PC-3 (cell line): Measurements from ENCODE around the gene AFDN. TPM values are rescaled to one million over a fixed set of nuclear protein-coding genes. Genes with fewer than 3 reads are reported as not detected.

ENCODE experiments used
- ATAC-seq: fragments of 200-7000 bp; cut with Tn5 transposase; 2 replicates; pipeline ENCODE4 v1.9.1; 2020; ENCODE audit warnings: mild to moderate bottlenecking, moderate library complexity
- BruUV-seq: library from RNA; stranded (reverse); fragments of 400-500 nt; replicated peaks from 2 replicates; lab custom pipeline; 2021; lab: Mats Ljungman, UMichigan
- CTCF ChIA-PET: fragments of 300-600 bp; sonication (Branson Sonifier 250); formaldehyde crosslinking; loops from one replicate; lab custom pipeline; 2022; ENCODE audit warnings: antibody characterized with exemption; lab: Charles Lee
- POLR2A ChIA-PET: fragments of 300-600 bp; sonication (Branson Sonifier 250); formaldehyde crosslinking; loops from one replicate; lab custom pipeline; 2022; ENCODE audit warnings: antibody characterized with exemption; ENCODE audit not compliant: unreplicated experiment; lab: Charles Lee
- DNase-seq: peaks from one replicate; pipeline ENCODE4 v3.0.0-alpha.2; 2015
- H2AFZ ChIP-seq: fragments of 300-600 bp; sonication (generic); 2 replicates; pipeline ENCODE4 v1.6.0; 2016; ENCODE audit warnings: antibody characterized with exemption, low read length
- H3F3A ChIP-seq: fragments of 300-600 bp; sonication (generic); one replicate; pipeline ENCODE4 v1.6.0; 2017; ENCODE audit warnings: antibody characterized with exemption, low read length, control low read depth, mild to moderate bottlenecking; ENCODE audit not compliant: unreplicated experiment
- H3K27ac ChIP-seq: fragments of 300-600 bp; sonication (generic); 2 replicates; pipeline ENCODE4 v1.5.1; 2016; ENCODE audit warnings: mild to moderate bottlenecking, low read length
- H3K27me3 ChIP-seq: fragments of 300-600 bp; sonication (generic); 2 replicates; pipeline ENCODE4 v1.6.1; 2016; ENCODE audit warnings: low read length, mixed read lengths
- H3K36me3 ChIP-seq: fragments of 300-600 bp; sonication (generic); 2 replicates; pipeline ENCODE4 v1.6.1; 2016; ENCODE audit warnings: low read depth, mixed run types, low read length, mixed read lengths
- H3K4me1 ChIP-seq: fragments of 300-600 bp; sonication (generic); 2 replicates; pipeline ENCODE4 v1.5.1; 2016; ENCODE audit warnings: low read length; ENCODE audit not compliant: insufficient read depth
- H3K4me2 ChIP-seq: fragments of 300-600 bp; sonication (generic); 2 replicates; pipeline ENCODE4 v1.6.0; 2016; ENCODE audit warnings: low read length
- H3K4me3 ChIP-seq: fragments of 300-600 bp; sonication (generic); 2 replicates; pipeline ENCODE4 v1.5.1; 2016; ENCODE audit warnings: mild to moderate bottlenecking, low read length, mixed read lengths
- H3K79me2 ChIP-seq: fragments of 300-600 bp; sonication (generic); 2 replicates; pipeline ENCODE4 v1.6.1; 2017; ENCODE audit warnings: low read length, mixed read lengths
- H3K9ac ChIP-seq: fragments of 300-600 bp; sonication (generic); 2 replicates; pipeline ENCODE4 v1.6.0; 2016; ENCODE audit warnings: mild to moderate bottlenecking, low read length
- H3K9me2 ChIP-seq: fragments of 300-600 bp; sonication (generic); replicated peaks from 2 replicates; pipeline ENCODE4 v1.6.1; 2016; ENCODE audit warnings: mixed run types, low read length, mixed read lengths
- H3K9me3 ChIP-seq: fragments of 300-600 bp; sonication (generic); 2 replicates; pipeline ENCODE4 v1.6.1; 2016; ENCODE audit warnings: low read length, mixed read lengths
- H4K20me1 ChIP-seq: fragments of 300-600 bp; sonication (generic); 2 replicates; pipeline ENCODE4 v1.6.1; 2016; ENCODE audit warnings: low read length, mixed read lengths
- EZH2 ChIP-seq: fragments of 300-600 bp; sonication (generic); IDR thresholded peaks from one replicate; pipeline ENCODE4 v1.6.1; 2017; ENCODE audit warnings: antibody characterized with exemption, mild to moderate bottlenecking, low read length; ENCODE audit not compliant: unreplicated experiment
- EZH2phosphoT487 ChIP-seq: fragments of 300-600 bp; sonication (generic); IDR thresholded peaks from 2 replicates; pipeline ENCODE4 v1.6.1; 2018; ENCODE audit warnings: mild to moderate bottlenecking, antibody characterized with exemption, low read length, borderline replicate concordance
- intact Hi-C: fragments of 100-400 bp; cut with micrococcal nuclease; formaldehyde crosslinking; loops from 2 replicates; pipeline ENCODE4 v1.9.0; 2023
- total RNA-seq: library from RNA; depleted of rRNA; stranded (reverse); fragments of >200 nt; gene quantifications from 2 replicates; pipeline ENCODE4 v1.2.3, GENCODE V29; 2014
- TF ChIP-seq, protein P1 (sequence below): fragments of 300-600 bp; sonication (generic); conservative IDR thresholded peaks from 2 replicates; pipeline ENCODE4 v1.5.1; 2017; ENCODE audit warnings: antibody characterized with exemption, low read depth, mild to moderate bottlenecking, low read length

Gene AFDN
- total RNA-seq, 1 experiment from 2014 or later = 37.1 TPM

DNA sequence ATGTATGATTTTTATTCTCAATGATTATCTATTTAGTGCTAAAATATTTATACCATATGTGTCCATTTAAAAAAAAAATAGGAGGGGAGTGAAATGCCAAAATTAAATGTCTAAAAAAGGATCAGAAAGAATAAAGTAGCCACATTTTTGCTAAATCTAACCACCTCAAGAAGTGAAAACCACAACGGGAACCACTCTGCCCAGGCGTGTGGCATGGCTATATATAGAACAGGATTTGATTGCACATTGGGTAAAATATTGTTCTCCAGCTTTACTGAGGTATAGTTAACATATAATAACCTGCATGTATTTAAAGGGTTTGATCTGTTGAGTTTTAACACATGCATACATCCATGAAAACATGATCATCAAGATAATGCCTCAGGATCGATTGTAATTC is 19.0 kb upstream of the AFDN start:
- Histone ChIP-seq H4K20me1 (no peaks in the 10 kb centered on the region), H3K4me2 (no peak overlapping the region), H3K4me3 (no peak overlapping the region), H3K79me2 (no peaks in the 10 kb centered on the region), H3K9ac (no peak overlapping the region), H3K9me2 (no peaks in the 10 kb centered on the region), H2AFZ (no peak overlapping the region), H3F3A (no peaks in the 10 kb centered on the region), H3K27ac (no peak overlapping the region), H3K36me3 (no peaks in the 10 kb centered on the region), H3K9me3 (no peaks in the 10 kb centered on the region), H3K27me3 (no peaks in the 10 kb centered on the region), H3K4me1 (no peaks in the 10 kb centered on the region)
- BruUV-seq = no TSS peak
- TF ChIP-seq, protein P1, sequence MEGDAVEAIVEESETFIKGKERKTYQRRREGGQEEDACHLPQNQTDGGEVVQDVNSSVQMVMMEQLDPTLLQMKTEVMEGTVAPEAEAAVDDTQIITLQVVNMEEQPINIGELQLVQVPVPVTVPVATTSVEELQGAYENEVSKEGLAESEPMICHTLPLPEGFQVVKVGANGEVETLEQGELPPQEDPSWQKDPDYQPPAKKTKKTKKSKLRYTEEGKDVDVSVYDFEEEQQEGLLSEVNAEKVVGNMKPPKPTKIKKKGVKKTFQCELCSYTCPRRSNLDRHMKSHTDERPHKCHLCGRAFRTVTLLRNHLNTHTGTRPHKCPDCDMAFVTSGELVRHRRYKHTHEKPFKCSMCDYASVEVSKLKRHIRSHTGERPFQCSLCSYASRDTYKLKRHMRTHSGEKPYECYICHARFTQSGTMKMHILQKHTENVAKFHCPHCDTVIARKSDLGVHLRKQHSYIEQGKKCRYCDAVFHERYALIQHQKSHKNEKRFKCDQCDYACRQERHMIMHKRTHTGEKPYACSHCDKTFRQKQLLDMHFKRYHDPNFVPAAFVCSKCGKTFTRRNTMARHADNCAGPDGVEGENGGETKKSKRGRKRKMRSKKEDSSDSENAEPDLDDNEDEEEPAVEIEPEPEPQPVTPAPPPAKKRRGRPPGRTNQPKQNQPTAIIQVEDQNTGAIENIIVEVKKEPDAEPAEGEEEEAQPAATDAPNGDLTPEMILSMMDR = no peak
- TF ChIP-seq EZH2 (no peak), EZH2phosphoT487 (no peak)
- POLR2A ChIA-PET = no interaction called here
- ATAC-seq (no peak), DNase-seq (no peak)
- CTCF ChIA-PET = no interaction called here
- intact Hi-C loops = no loop called here

DNA sequence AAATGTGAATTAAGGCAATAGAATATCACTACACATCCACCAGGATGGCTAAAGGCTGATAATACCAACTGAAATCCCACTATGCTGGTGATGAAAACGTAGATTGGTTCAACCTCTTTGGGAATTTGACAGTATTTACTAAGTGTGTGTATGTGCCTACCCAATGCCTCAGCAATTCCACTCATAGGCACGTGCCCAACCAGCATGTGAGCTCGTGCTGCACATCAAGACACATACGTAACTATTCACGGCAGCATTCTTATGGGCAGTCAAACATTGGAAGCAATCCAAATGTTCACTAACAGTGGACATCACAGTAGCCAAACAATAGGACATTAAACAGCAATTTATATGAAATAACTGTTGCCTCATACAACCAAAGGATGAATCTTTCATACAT is 15.7 kb upstream of the AFDN start:
- POLR2A ChIA-PET = no interaction called here
- H3F3A ChIP-seq = no peaks in the 10 kb centered on the region
- H3K27ac ChIP-seq = no peak overlapping the region
- H2AFZ ChIP-seq = no peak overlapping the region
- no peaks in the 10 kb centered on the region for H3K27me3 ChIP-seq
- BruUV-seq = no TSS peak
- TF ChIP-seq, protein P1 = no peak
- no peak for TF ChIP-seq EZH2phosphoT487
- TF ChIP-seq EZH2 = no peak
- intact Hi-C loops = no loop called here
- H3K4me1 ChIP-seq = no peaks in the 10 kb centered on the region
- DNase-seq = no peak
- no peaks in the 10 kb centered on the region for H4K20me1 ChIP-seq
- H3K4me2 ChIP-seq = no peak overlapping the region
- H3K4me3 ChIP-seq = no peak overlapping the region
- CTCF ChIA-PET = no interaction called here
- ATAC-seq = no peak
- no peaks in the 10 kb centered on the region for H3K9me3 ChIP-seq
- H3K36me3 ChIP-seq = no peaks in the 10 kb centered on the region
- H3K9ac ChIP-seq = no peak overlapping the region
- no peaks in the 10 kb centered on the region for H3K9me2 ChIP-seq
- no peaks in the 10 kb centered on the region for H3K79me2 ChIP-seq

- POLR2A ChIA-PET = no interaction called here
- H3K79me2 ChIP-seq = no peaks in the 10 kb centered on the region
Observed at GRCh38 chr6:167811442-167812087, 15.1 kb upstream of the AFDN start.

More at GRCh38 chr6:167811442-167812087, 15.1 kb upstream of the AFDN start:
- no peaks in the 10 kb centered on the region for H3K4me1 ChIP-seq
- no peaks in the 10 kb centered on the region for H3K27me3 ChIP-seq
- ATAC-seq = no peak
- H4K20me1 ChIP-seq = no peaks in the 10 kb centered on the region
- H3K9me3 ChIP-seq = no peaks in the 10 kb centered on the region
- CTCF ChIA-PET = no interaction called here
- no peak for DNase-seq
- intact Hi-C loops = no loop called here
- no peak overlapping the region for H3K4me3 ChIP-seq
- no peak overlapping the region for H3K27ac ChIP-seq
- no peak overlapping the region for H3K4me2 ChIP-seq
- no peak for TF ChIP-seq EZH2
- no TSS peak for BruUV-seq
- H3K36me3 ChIP-seq = no peaks in the 10 kb centered on the region
- H3F3A ChIP-seq = no peaks in the 10 kb centered on the region
- no peak overlapping the region for H2AFZ ChIP-seq
- no peak overlapping the region for H3K9ac ChIP-seq
- no peaks in the 10 kb centered on the region for H3K9me2 ChIP-seq
